ENCODE measurements around the gene SLC30A4.
"Not testable (repeated sequence)": the region's sequence is repeated elsewhere in the genome, so short reads cannot be mapped to it uniquely, and the experiment has no call there.

SLC30A4 gene

GRCh38 chr15:45522328-45523165 is at the start of gene SLC30A4:
Gene SLC30A4, minus strand, starts transcription at chr15:45522755. Its CDS starts 401 bp downstream, at chr15:45522354.
- peak; percentile 86 for DNase-seq (ENCODE audit: low spot score)

- DNase-seq (ENCODE audit: low spot score) = no peak
Observed at GRCh38 chr15:45555934-45556608, 33.5 kb upstream of the SLC30A4 start.

GRCh38 chr15:45551676-45552075 is 29.1 kb upstream of the SLC30A4 start:
- DNase-seq (ENCODE audit: low spot score) = no peak

GRCh38 chr15:45550436-45550835 is 27.9 kb upstream of the SLC30A4 start:
- no peak for DNase-seq (ENCODE audit: low spot score)

- no peak for DNase-seq (ENCODE audit: low spot score)
Observed at GRCh38 chr15:45549541-45550220, 27.1 kb upstream of the SLC30A4 start.

GRCh38 chr15:45548753-45549520 is 26.4 kb upstream of the SLC30A4 start:
- no peak for DNase-seq (ENCODE audit: low spot score)

- no peak for DNase-seq (ENCODE audit: low spot score)
Observed at GRCh38 chr15:45546789-45547188, 24.2 kb upstream of the SLC30A4 start.

GRCh38 chr15:45544266-45545023 is 21.9 kb upstream of the SLC30A4 start:
- DNase-seq (ENCODE audit: low spot score) = no peak

GRCh38 chr15:45543051-45543450 is 20.5 kb upstream of the SLC30A4 start:
- DNase-seq (ENCODE audit: low spot score) = no peak

GRCh38 chr15:45540531-45540930 is 18.0 kb upstream of the SLC30A4 start:
- no peak for DNase-seq (ENCODE audit: low spot score)

GRCh38 chr15:45539680-45540079 is 17.1 kb upstream of the SLC30A4 start:
- no peak for DNase-seq (ENCODE audit: low spot score)

- DNase-seq (ENCODE audit: low spot score) = no peak
Observed at GRCh38 chr15:45536934-45537333, 14.4 kb upstream of the SLC30A4 start.

- DNase-seq (ENCODE audit: low spot score) = no peak
Observed at GRCh38 chr15:45535486-45536042, 13.0 kb upstream of the SLC30A4 start.

- no peak for DNase-seq (ENCODE audit: low spot score)
Observed at GRCh38 chr15:45534821-45535220, 12.3 kb upstream of the SLC30A4 start.

- DNase-seq (ENCODE audit: low spot score) = not testable (repeated sequence)
Observed at GRCh38 chr15:45532892-45533291, 10.3 kb upstream of the SLC30A4 start.

GRCh38 chr15:45529613-45530012 is 7.1 kb upstream of the SLC30A4 start:
- DNase-seq (ENCODE audit: low spot score) = no peak

GRCh38 chr15:45527086-45527485 is 4.5 kb upstream of the SLC30A4 start:
- DNase-seq (ENCODE audit: low spot score) = no peak

GRCh38 chr15:45523166-45523460 is 558 bp upstream of the SLC30A4 start:
- no peak for DNase-seq (ENCODE audit: low spot score)

- no peak for DNase-seq (ENCODE audit: low spot score)
Observed at GRCh38 chr15:45521596-45522327, 793 bp downstream of the SLC30A4 start.

GRCh38 chr15:45510758-45511280 is 11.7 kb downstream of the SLC30A4 start:
- no peak for DNase-seq (ENCODE audit: low spot score)
